ENCODE data around the gene PRKN. TPM values are rescaled to one million over a fixed set of nuclear protein-coding genes. Genes with fewer than 3 reads are reported as not detected.
"Not testable (repeated sequence)": the region's sequence is repeated elsewhere in the genome, so short reads cannot be mapped to it uniquely, and the experiment has no call there.

The PRKN gene
- total and polyA plus RNA-seq, 2 experiments from 2014 or later, result 1.2 to 2.3 TPM

GRCh38 chr6:161830866-161831616 is 896.5 kb downstream of the PRKN start:
- no peak for TF ChIP-seq EZH2 (IDR thresholded peaks at IDR 0.05; ENCODE audit: insufficient read depth, poor library complexity, severe bottlenecking)
- TF ChIP-seq EZH2phosphoT487 (IDR thresholded peaks at IDR 0.05; ENCODE audit: insufficient read depth, low read depth), result no peak

GRCh38 chr6:161829291-161829729 is 898.3 kb downstream of the PRKN start:
- no peaks in the 10 kb centered on the region for H3K4me1 ChIP-seq (ENCODE audit: insufficient read depth)
- H3K27ac ChIP-seq, result no peak overlapping the region
- no peaks in the 10 kb centered on the region for H3F3A ChIP-seq (ENCODE audit: insufficient read depth)
- no peaks in the 10 kb centered on the region for H3K27me3 ChIP-seq (replicated peaks; ENCODE audit: insufficient read depth)
- 41 to 42% methylated on average over 9 of the region's 9 CpGs for WGBS, 2 experiments (ENCODE audit: low coverage in 1 of 2, low lambda C conversion rate in 2 of 2, missing lambda C conversion rate in 2 of 2)
- no peaks in the 10 kb centered on the region for H3K9me2 ChIP-seq (ENCODE audit: insufficient read depth)
- H3K9ac ChIP-seq, result no peak overlapping the region
- no peak overlapping the region for H3K4me2 ChIP-seq (ENCODE audit: unreplicated experiment)
- no peaks in the 10 kb centered on the region for H4K20me1 ChIP-seq (ENCODE audit: insufficient read depth)
- TF ChIP-seq EZH2 (IDR thresholded peaks at IDR 0.05; ENCODE audit: insufficient read depth, poor library complexity, severe bottlenecking), result no peak
- TF ChIP-seq EZH2phosphoT487 (IDR thresholded peaks at IDR 0.05; ENCODE audit: insufficient read depth, low read depth), result no peak
- H3K79me2 ChIP-seq (ENCODE audit: insufficient read depth), result no peaks in the 10 kb centered on the region
- H3K9me3 ChIP-seq (ENCODE audit: low read depth), result no peaks in the 10 kb centered on the region
- no peak for DNase-seq
- H3K4me3 ChIP-seq, result no peak overlapping the region
- H2AFZ ChIP-seq, result no peak overlapping the region
- no peaks in the 10 kb centered on the region for H3K36me3 ChIP-seq (ENCODE audit: low read depth)
- in situ Hi-C loops (cut with MboI), result no loop called here

More at GRCh38 chr6:161830866-161831616, 896.5 kb downstream of the PRKN start:
- Histone ChIP-seq H3K9ac (no peak overlapping the region), H4K20me1 (ENCODE audit: insufficient read depth) (no peaks in the 10 kb centered on the region), H3K79me2 (ENCODE audit: insufficient read depth) (no peaks in the 10 kb centered on the region), H3K4me1 (ENCODE audit: insufficient read depth) (no peaks in the 10 kb centered on the region), H3K4me3 (no peak overlapping the region), H3K9me2 (ENCODE audit: insufficient read depth) (no peaks in the 10 kb centered on the region), H2AFZ (no peak overlapping the region), H3K27me3 (replicated peaks; ENCODE audit: insufficient read depth) (no peaks in the 10 kb centered on the region), H3K4me2 (ENCODE audit: unreplicated experiment) (no peak overlapping the region), H3K9me3 (ENCODE audit: low read depth) (no peaks in the 10 kb centered on the region), H3K27ac (no peak overlapping the region), H3K36me3 (ENCODE audit: low read depth) (no peaks in the 10 kb centered on the region), H3F3A (ENCODE audit: insufficient read depth) (no peaks in the 10 kb centered on the region)
- in situ Hi-C loops (cut with MboI), result no loop called here
- WGBS, 2 experiments (ENCODE audit: low coverage in 1 of 2, low lambda C conversion rate in 2 of 2, missing lambda C conversion rate in 2 of 2), result 39 to 41% methylated on average over 6 of the region's 6 CpGs
- DNase-seq, result no peak

GRCh38 chr6:161828355-161828754 is 899.2 kb downstream of the PRKN start:
- Histone ChIP-seq H3K27ac (no peak overlapping the region), H3K9me3 (ENCODE audit: low read depth) (no peaks in the 10 kb centered on the region), H3K9me2 (ENCODE audit: insufficient read depth) (no peaks in the 10 kb centered on the region), H3K9ac (no peak overlapping the region), H3K4me3 (no peak overlapping the region), H3F3A (ENCODE audit: insufficient read depth) (no peaks in the 10 kb centered on the region), H3K27me3 (replicated peaks; ENCODE audit: insufficient read depth) (no peaks in the 10 kb centered on the region), H4K20me1 (ENCODE audit: insufficient read depth) (no peaks in the 10 kb centered on the region), H3K79me2 (ENCODE audit: insufficient read depth) (no peaks in the 10 kb centered on the region), H3K4me2 (ENCODE audit: unreplicated experiment) (no peak overlapping the region), H3K4me1 (ENCODE audit: insufficient read depth) (no peaks in the 10 kb centered on the region), H2AFZ (no peak overlapping the region), H3K36me3 (ENCODE audit: low read depth) (no peaks in the 10 kb centered on the region)
- in situ Hi-C loops (cut with MboI), result no loop called here
- TF ChIP-seq EZH2phosphoT487 (IDR thresholded peaks at IDR 0.05; ENCODE audit: insufficient read depth, low read depth) (no peak), EZH2 (IDR thresholded peaks at IDR 0.05; ENCODE audit: insufficient read depth, poor library complexity, severe bottlenecking) (no peak)
- WGBS, 2 experiments (ENCODE audit: low coverage in 1 of 2, low lambda C conversion rate in 2 of 2, missing lambda C conversion rate in 2 of 2), result 78 to 84% methylated on average over 9 of the region's 9 CpGs
- DNase-seq, result no peak

- no peak for TF ChIP-seq EZH2 (IDR thresholded peaks at IDR 0.05; ENCODE audit: insufficient read depth, poor library complexity, severe bottlenecking)
- TF ChIP-seq EZH2phosphoT487 (IDR thresholded peaks at IDR 0.05; ENCODE audit: insufficient read depth, low read depth), result no peak
- no peak overlapping the region for H3K9ac ChIP-seq
- H3K4me2 ChIP-seq (ENCODE audit: unreplicated experiment), result no peak overlapping the region
- no peak for DNase-seq
- H2AFZ ChIP-seq, result no peak overlapping the region
- no peaks in the 10 kb centered on the region for H4K20me1 ChIP-seq (ENCODE audit: insufficient read depth)
- in situ Hi-C loops (cut with MboI), result no loop called here
- WGBS, 2 experiments (ENCODE audit: low coverage in 1 of 2, low lambda C conversion rate in 2 of 2, missing lambda C conversion rate in 2 of 2), result 45 to 54% methylated on average over 6 of the region's 6 CpGs
- H3K4me3 ChIP-seq, result no peak overlapping the region
- no peaks in the 10 kb centered on the region for H3F3A ChIP-seq (ENCODE audit: insufficient read depth)
- no peak overlapping the region for H3K27ac ChIP-seq
- H3K9me2 ChIP-seq (ENCODE audit: insufficient read depth), result no peaks in the 10 kb centered on the region
- H3K9me3 ChIP-seq (ENCODE audit: low read depth), result no peaks in the 10 kb centered on the region
- H3K79me2 ChIP-seq (ENCODE audit: insufficient read depth), result no peaks in the 10 kb centered on the region
- no peaks in the 10 kb centered on the region for H3K4me1 ChIP-seq (ENCODE audit: insufficient read depth)
- H3K27me3 ChIP-seq (replicated peaks; ENCODE audit: insufficient read depth), result no peaks in the 10 kb centered on the region
- no peaks in the 10 kb centered on the region for H3K36me3 ChIP-seq (ENCODE audit: low read depth)
Observed at GRCh38 chr6:161826512-161826911, 901.1 kb downstream of the PRKN start.

GRCh38 chr6:161822204-161822603 is 905.4 kb downstream of the PRKN start:
- H3K9me3 ChIP-seq (ENCODE audit: low read depth); in situ Hi-C loops (cut with MboI); H3K9me2 ChIP-seq (ENCODE audit: insufficient read depth); H3K79me2 ChIP-seq (ENCODE audit: insufficient read depth); H3F3A ChIP-seq (ENCODE audit: insufficient read depth); H3K4me2 ChIP-seq (ENCODE audit: unreplicated experiment); H3K4me3 ChIP-seq; H3K27ac ChIP-seq; H4K20me1 ChIP-seq (ENCODE audit: insufficient read depth); DNase-seq; H3K27me3 ChIP-seq (replicated peaks; ENCODE audit: insufficient read depth); H3K9ac ChIP-seq; H3K4me1 ChIP-seq (ENCODE audit: insufficient read depth); H2AFZ ChIP-seq; H3K36me3 ChIP-seq (ENCODE audit: low read depth): not testable (repeated sequence)
- 69 to 82% methylated on average over 9 of the region's 9 CpGs for WGBS, 2 experiments (ENCODE audit: low coverage in 1 of 2, low lambda C conversion rate in 2 of 2, missing lambda C conversion rate in 2 of 2)
